ENCODE data around the gene MARCHF10. TPM values are rescaled to one million over a fixed set of nuclear protein-coding genes. Genes with fewer than 3 reads are reported as not detected.

The MARCHF10 gene
- total RNA-seq, 1 experiment from 2014 or later, result not detected

DNA sequence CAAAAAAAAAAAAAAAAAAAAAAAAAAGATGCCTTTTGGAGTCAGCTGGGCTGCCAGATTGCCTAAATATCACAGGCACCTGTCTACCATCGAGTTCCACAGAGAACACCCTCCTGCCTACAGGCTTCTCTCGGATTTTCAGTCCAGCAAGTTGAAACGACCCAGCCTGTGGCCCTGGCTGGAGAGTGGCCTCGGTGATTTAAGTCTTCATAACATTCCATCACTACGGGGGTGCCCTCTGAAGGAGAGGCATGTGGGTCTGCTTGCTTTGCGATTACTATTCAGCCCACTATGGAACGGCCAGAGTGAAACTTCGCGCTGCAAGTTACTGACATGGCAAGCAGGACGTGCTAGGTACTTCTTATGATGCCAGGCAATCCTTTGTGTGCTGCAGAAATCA, 42.8 kb downstream of the MARCHF10 start:
- CTCF ChIA-PET, result no interaction called here
- intact Hi-C loops (cut with micrococcal nuclease), result no loop called here

GRCh38 chr17:62763891-62764600, 44.1 kb downstream of the MARCHF10 start:
- Histone ChIP-seq H3K36me3 (ENCODE audit: low read depth, low read length) (no peaks in the 10 kb centered on the region), H3F3A (ENCODE audit: low read length, unreplicated experiment) (no peaks in the 10 kb centered on the region), H3K79me2 (ENCODE audit: low read length) (no peaks in the 10 kb centered on the region), H3K27me3 (ENCODE audit: low read length) (no peaks in the 10 kb centered on the region), H4K20me1 (ENCODE audit: low read length) (no peaks in the 10 kb centered on the region), H2AFZ (ENCODE audit: low read length) (no peak overlapping the region), H3K9ac (ENCODE audit: low read length) (no peak overlapping the region), H3K9me2 (replicated peaks; ENCODE audit: low read length) (no peaks in the 10 kb centered on the region), H3K9me3 (ENCODE audit: low read length) (no peaks in the 10 kb centered on the region), H3K27ac (ENCODE audit: low read length) (no peak overlapping the region), H3K4me3 (ENCODE audit: low read length) (no peak overlapping the region), H3K4me2 (ENCODE audit: low read length) (no peak overlapping the region), H3K4me1 (ENCODE audit: insufficient read depth, low read length) (peaks cover 27% of the 10 kb centered on the region)
- CTCF ChIA-PET, result no interaction called here
- intact Hi-C loops (cut with micrococcal nuclease), result loop anchor here (5.0 kb wide), 1 partner anchor 203 kb away; the partner anchor contains the start of gene TANC2
- DNase-seq (no peak), ATAC-seq (no peak)
- TF ChIP-seq EZH2phosphoT487 (IDR thresholded peaks at IDR 0.05; ENCODE audit: borderline replicate concordance, low read length) (no peak), CTCF (conservative IDR thresholded peaks at IDR 0.05; ENCODE audit: low read depth, low read length) (no peak), EZH2 (IDR thresholded peaks at IDR 0.05; ENCODE audit: low read length, unreplicated experiment) (no peak)
- no TSS peak for BruUV-seq (replicated peaks)
- POLR2A ChIA-PET (ENCODE audit: unreplicated experiment), result no interaction called here

More for the DNA sequence above, 42.8 kb downstream of the MARCHF10 start:
- POLR2A ChIA-PET (ENCODE audit: unreplicated experiment), result no interaction called here
- H3F3A ChIP-seq (ENCODE audit: low read length, unreplicated experiment), result no peaks in the 10 kb centered on the region
- H3K79me2 ChIP-seq (ENCODE audit: low read length), result no peaks in the 10 kb centered on the region
- H3K9me2 ChIP-seq (replicated peaks; ENCODE audit: low read length), result no peaks in the 10 kb centered on the region
- H3K36me3 ChIP-seq (ENCODE audit: low read depth, low read length), result no peaks in the 10 kb centered on the region
- no peaks in the 10 kb centered on the region for H4K20me1 ChIP-seq (ENCODE audit: low read length)
- TF ChIP-seq CTCF (conservative IDR thresholded peaks at IDR 0.05; ENCODE audit: low read depth, low read length), result no peak
- no peak for TF ChIP-seq EZH2 (IDR thresholded peaks at IDR 0.05; ENCODE audit: low read length, unreplicated experiment)
- TF ChIP-seq EZH2phosphoT487 (IDR thresholded peaks at IDR 0.05; ENCODE audit: borderline replicate concordance, low read length), result no peak
- ATAC-seq, result no peak
- H3K9ac ChIP-seq (ENCODE audit: low read length), result no peak overlapping the region
- H3K4me2 ChIP-seq (ENCODE audit: low read length), result no peak overlapping the region
- H3K4me3 ChIP-seq (ENCODE audit: low read length), result no peak overlapping the region
- no peak for DNase-seq
- H3K4me1 ChIP-seq (ENCODE audit: insufficient read depth, low read length), result peaks cover 24% of the 10 kb centered on the region
- H3K27me3 ChIP-seq (ENCODE audit: low read length), result no peaks in the 10 kb centered on the region
- H3K27ac ChIP-seq (ENCODE audit: low read length), result no peak overlapping the region
- no TSS peak for BruUV-seq (replicated peaks)
- no peak overlapping the region for H2AFZ ChIP-seq (ENCODE audit: low read length)
- H3K9me3 ChIP-seq (ENCODE audit: low read length), result no peaks in the 10 kb centered on the region

DNA sequence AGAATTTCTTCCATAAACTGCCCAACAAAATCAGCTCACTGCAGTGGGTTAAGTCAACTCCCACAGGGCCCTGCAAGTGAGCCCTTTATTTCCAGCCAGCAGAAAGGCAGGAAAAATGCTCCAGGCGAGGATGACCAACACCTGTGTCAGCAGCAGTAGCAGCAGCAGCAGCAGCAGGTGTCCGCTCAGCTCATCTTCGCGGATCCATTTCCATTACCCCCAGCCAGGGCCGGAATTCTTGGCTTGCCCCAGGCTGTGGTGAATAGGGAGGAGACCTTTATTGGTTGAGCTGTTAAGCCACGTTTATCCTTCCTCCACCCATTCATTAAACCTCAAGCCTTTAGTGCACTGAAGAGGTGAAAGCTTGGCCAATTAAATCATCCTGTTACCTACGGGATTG, 46.2 kb downstream of the MARCHF10 start:
- ChIA-PET CTCF (interaction anchor here (0.6 to 1.2 kb wide), 4 partner anchors 18 to 205 kb away, joined by 3 to 6 read pairs (median 4); no protein-coding TSS in a partner anchor), POLR2A (ENCODE audit: unreplicated experiment) (interaction anchor here (0.5 to 1.1 kb wide), 3 partner anchors 25 to 206 kb away, joined by 3 to 24 read pairs (median 3); no protein-coding TSS in a partner anchor)
- Histone ChIP-seq H3K79me2 (ENCODE audit: low read length) (no peaks in the 10 kb centered on the region), H3K9me2 (replicated peaks; ENCODE audit: low read length) (no peaks in the 10 kb centered on the region), H3K4me3 (ENCODE audit: low read length) (no peak overlapping the region), H3K4me1 (ENCODE audit: insufficient read depth, low read length) (peaks cover 27% of the 10 kb centered on the region), H3K4me2 (ENCODE audit: low read length) (peak overlapping the region; percentile 31), H4K20me1 (ENCODE audit: low read length) (no peaks in the 10 kb centered on the region), H3K36me3 (ENCODE audit: low read depth, low read length) (no peaks in the 10 kb centered on the region), H3K27me3 (ENCODE audit: low read length) (no peaks in the 10 kb centered on the region), H3F3A (ENCODE audit: low read length, unreplicated experiment) (no peaks in the 10 kb centered on the region), H3K9me3 (ENCODE audit: low read length) (no peaks in the 10 kb centered on the region), H3K9ac (ENCODE audit: low read length) (no peak overlapping the region), H3K27ac (ENCODE audit: low read length) (peak overlapping the region; percentile 37), H2AFZ (ENCODE audit: low read length) (no peak overlapping the region)
- DNase-seq (peak; percentile 99), ATAC-seq (peak; percentile 99)
- TF ChIP-seq EZH2 (IDR thresholded peaks at IDR 0.05; ENCODE audit: low read length, unreplicated experiment) (no peak), CTCF (conservative IDR thresholded peaks at IDR 0.05; ENCODE audit: low read depth, low read length) (no peak), EZH2phosphoT487 (IDR thresholded peaks at IDR 0.05; ENCODE audit: borderline replicate concordance, low read length) (no peak)
- BruUV-seq (replicated peaks), result no TSS peak
- intact Hi-C loops (cut with micrococcal nuclease), result loop anchor here (1.0 to 5.0 kb wide), 2 partner anchors 17 to 205 kb away; partner anchors contain the start of gene TANC2

Data from PC-3 (cell line).